Measurements from ENCODE around the gene NDST1.

- TF ChIP-seq, protein P1, sequence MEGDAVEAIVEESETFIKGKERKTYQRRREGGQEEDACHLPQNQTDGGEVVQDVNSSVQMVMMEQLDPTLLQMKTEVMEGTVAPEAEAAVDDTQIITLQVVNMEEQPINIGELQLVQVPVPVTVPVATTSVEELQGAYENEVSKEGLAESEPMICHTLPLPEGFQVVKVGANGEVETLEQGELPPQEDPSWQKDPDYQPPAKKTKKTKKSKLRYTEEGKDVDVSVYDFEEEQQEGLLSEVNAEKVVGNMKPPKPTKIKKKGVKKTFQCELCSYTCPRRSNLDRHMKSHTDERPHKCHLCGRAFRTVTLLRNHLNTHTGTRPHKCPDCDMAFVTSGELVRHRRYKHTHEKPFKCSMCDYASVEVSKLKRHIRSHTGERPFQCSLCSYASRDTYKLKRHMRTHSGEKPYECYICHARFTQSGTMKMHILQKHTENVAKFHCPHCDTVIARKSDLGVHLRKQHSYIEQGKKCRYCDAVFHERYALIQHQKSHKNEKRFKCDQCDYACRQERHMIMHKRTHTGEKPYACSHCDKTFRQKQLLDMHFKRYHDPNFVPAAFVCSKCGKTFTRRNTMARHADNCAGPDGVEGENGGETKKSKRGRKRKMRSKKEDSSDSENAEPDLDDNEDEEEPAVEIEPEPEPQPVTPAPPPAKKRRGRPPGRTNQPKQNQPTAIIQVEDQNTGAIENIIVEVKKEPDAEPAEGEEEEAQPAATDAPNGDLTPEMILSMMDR (IDR thresholded peaks at IDR 0.05; ENCODE audit: insufficient read depth, low read depth, low read length) = no peak
- TF ChIP-seq EZH2 (IDR thresholded peaks at IDR 0.05; ENCODE audit: insufficient read depth, low read length) = no peak
Measured at GRCh38 chr5:150505041-150505511, 2.9 kb upstream of the NDST1 start.

All from astrocyte (in vitro differentiated cells and primary cell).